Measurements from ENCODE around the gene EEF1A2.

The EEF1A2 gene

GRCh38 chr20:63498960-63499337 is at the start of gene EEF1A2:
TSS of gene EEF1A2 (minus strand) at chr20:63499083. CDS start at chr20:63497763, 1,320 bp downstream.
- peak in 1 of 2 experiments; percentile 17 for DNase-seq

- DNase-seq, result no peak
Measured at GRCh38 chr20:63548542-63548941, 49.7 kb upstream of the EEF1A2 start.

GRCh38 chr20:63547725-63548480 is 49.0 kb upstream of the EEF1A2 start, which contains the start of gene SRMS:
TSS of gene SRMS (minus strand) at chr20:63547749. CDS start at chr20:63547463, 286 bp downstream.
- no peak for DNase-seq

- no peak for DNase-seq
Measured at GRCh38 chr20:63546956-63547724, 48.3 kb upstream of the EEF1A2 start.

GRCh38 chr20:63546256-63546955 is 47.5 kb upstream of the EEF1A2 start:
- DNase-seq, result no peak

GRCh38 chr20:63545814-63546213 is 46.9 kb upstream of the EEF1A2 start:
- DNase-seq, result no peak

- no peak for DNase-seq
Measured at GRCh38 chr20:63544958-63545516, 46.2 kb upstream of the EEF1A2 start.

GRCh38 chr20:63544241-63544957 is 45.5 kb upstream of the EEF1A2 start:
- no peak for DNase-seq

GRCh38 chr20:63543733-63544132 is 44.9 kb upstream of the EEF1A2 start:
- no peak for DNase-seq

GRCh38 chr20:63543131-63543530 is 44.2 kb upstream of the EEF1A2 start:
- DNase-seq, result no peak

GRCh38 chr20:63542696-63543095 is 43.8 kb upstream of the EEF1A2 start:
- DNase-seq, result no peak

GRCh38 chr20:63542031-63542559 is 43.2 kb upstream of the EEF1A2 start:
- DNase-seq, result no peak

- DNase-seq, result no peak
Measured at GRCh38 chr20:63541371-63541770, 42.5 kb upstream of the EEF1A2 start.

- DNase-seq, result no peak
Measured at GRCh38 chr20:63540417-63541186, 41.7 kb upstream of the EEF1A2 start.

GRCh38 chr20:63539441-63540370 is 40.8 kb upstream of the EEF1A2 start:
- DNase-seq, result no peak

- no peak for DNase-seq
Measured at GRCh38 chr20:63539092-63539430, 40.2 kb upstream of the EEF1A2 start.

- peak; percentile 54 to 84 for DNase-seq
Measured at GRCh38 chr20:63538204-63539091, 39.6 kb upstream of the EEF1A2 start.

GRCh38 chr20:63537525-63538203 is 38.8 kb upstream of the EEF1A2 start:
- DNase-seq, result peak; percentile 85 to 88
